ENCODE results near the gene MKLN1.

Gene MKLN1

GRCh38 chr7:131527456-131527855, 199.8 kb downstream of the MKLN1 start:
- no peak for DNase-seq

- DNase-seq: no peak
Measured at GRCh38 chr7:131529179-131529578, 201.5 kb downstream of the MKLN1 start.

- DNase-seq: no peak
Measured at GRCh38 chr7:131529617-131530016, 201.9 kb downstream of the MKLN1 start.

- DNase-seq: no peak
Measured at GRCh38 chr7:131530137-131530536, 202.5 kb downstream of the MKLN1 start.

- DNase-seq: no peak
Measured at GRCh38 chr7:131532570-131533091, 205.0 kb downstream of the MKLN1 start.

- DNase-seq: no peak
Measured at GRCh38 chr7:131533151-131533559, 205.5 kb downstream of the MKLN1 start.

- DNase-seq: no peak
Measured at GRCh38 chr7:131533566-131534561, 206.2 kb downstream of the MKLN1 start.

GRCh38 chr7:131536361-131536849, 208.7 kb downstream of the MKLN1 start:
- DNase-seq: no peak

- DNase-seq: no peak
Measured at GRCh38 chr7:131537571-131537978, 209.9 kb downstream of the MKLN1 start.

GRCh38 chr7:131538071-131538812, 210.6 kb downstream of the MKLN1 start:
- DNase-seq: no peak

- DNase-seq: no peak
Measured at GRCh38 chr7:131538813-131539179, 211.1 kb downstream of the MKLN1 start.

- no peak for DNase-seq
Measured at GRCh38 chr7:131540491-131541162, 213.0 kb downstream of the MKLN1 start.

GRCh38 chr7:131543298-131543697, 215.6 kb downstream of the MKLN1 start:
- no peak for DNase-seq

- DNase-seq: no peak
Measured at GRCh38 chr7:131544021-131544420, 216.3 kb downstream of the MKLN1 start.

GRCh38 chr7:131544449-131545301, 217.0 kb downstream of the MKLN1 start:
- DNase-seq: no peak

GRCh38 chr7:131546126-131546525, 218.4 kb downstream of the MKLN1 start:
- no peak for DNase-seq
